ENCODE data around the gene LIPJ.

LIPJ gene, protein sequence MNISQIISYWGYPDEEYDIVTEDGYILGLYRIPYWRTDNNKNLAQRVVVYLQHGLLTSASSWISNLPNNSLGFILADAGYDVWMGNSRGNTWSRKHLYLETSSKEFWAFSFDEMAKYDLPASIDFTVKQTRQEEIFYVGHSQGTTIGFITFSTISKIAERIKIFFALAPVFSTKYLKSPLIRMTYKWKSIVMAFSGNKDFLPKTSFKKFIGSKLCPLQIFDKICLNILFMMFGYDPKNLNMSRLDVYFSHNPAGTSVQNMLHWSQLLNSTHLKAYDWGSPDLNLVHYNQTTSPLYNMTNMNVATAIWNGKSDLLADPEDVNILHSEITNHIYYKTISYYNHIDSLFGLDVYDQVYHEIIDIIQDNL

GRCh38 chr10:88586462-88586861 is at the start of gene LIPJ:
Gene LIPJ (plus strand): TSS chr10:88586762. CDS start chr10:88590688, 3,926 bp downstream.
- Histone ChIP-seq H3K27me3 (ENCODE audit: control insufficient read depth, insufficient read depth, low read length) (peaks cover 18% of the 10 kb centered on the region; the same call in 1 of the 2 replicates), H3K4me3 (ENCODE audit: low read depth, low read length) (no peak within 1 kb of the TSS), H3K27ac (ENCODE audit: low read depth, low read length) (no peak within 1 kb of the TSS), H3K9me3 (ENCODE audit: control insufficient read depth, insufficient read depth, low read length) (no peaks in the 10 kb centered on the region), H3K4me1 (ENCODE audit: control insufficient read depth, insufficient read depth, low read length) (no peaks in the 10 kb centered on the region; the same call in 1 of the 2 replicates), H3K36me3 (ENCODE audit: control insufficient read depth, insufficient read depth, low read length) (no peaks in the 10 kb centered on the region), H3K9ac (ENCODE audit: low read depth, low read length) (no peak within 1 kb of the TSS)

- H3K9ac ChIP-seq (ENCODE audit: low read depth, low read length) = no peak overlapping the region
- no peaks in the 10 kb centered on the region for H3K27me3 ChIP-seq (ENCODE audit: control insufficient read depth, insufficient read depth, low read length)
- H3K4me3 ChIP-seq (ENCODE audit: low read depth, low read length) = no peak overlapping the region
- no peaks in the 10 kb centered on the region for H3K4me1 ChIP-seq (ENCODE audit: control insufficient read depth, insufficient read depth, low read length)
- H3K27ac ChIP-seq (ENCODE audit: low read depth, low read length) = no peak overlapping the region
- no peaks in the 10 kb centered on the region for H3K9me3 ChIP-seq (ENCODE audit: control insufficient read depth, insufficient read depth, low read length)
- H3K36me3 ChIP-seq (ENCODE audit: control insufficient read depth, insufficient read depth, low read length) = no peaks in the 10 kb centered on the region
These were observed 49.2 kb upstream of the LIPJ start for GRCh38 chr10:88537322-88537721.

GRCh38 chr10:88538048-88538447 is 48.5 kb upstream of the LIPJ start:
- H3K27ac ChIP-seq (ENCODE audit: low read depth, low read length) = no peak overlapping the region
- no peaks in the 10 kb centered on the region for H3K4me1 ChIP-seq (ENCODE audit: control insufficient read depth, insufficient read depth, low read length)

GRCh38 chr10:88540351-88540750 is 46.2 kb upstream of the LIPJ start:
- Histone ChIP-seq H3K4me3 (ENCODE audit: low read depth, low read length) (no peak overlapping the region), H3K36me3 (ENCODE audit: control insufficient read depth, insufficient read depth, low read length) (no peaks in the 10 kb centered on the region), H3K4me1 (ENCODE audit: control insufficient read depth, insufficient read depth, low read length) (no peaks in the 10 kb centered on the region), H3K27me3 (ENCODE audit: control insufficient read depth, insufficient read depth, low read length) (no peaks in the 10 kb centered on the region), H3K27ac (ENCODE audit: low read depth, low read length) (no peak overlapping the region), H3K9ac (ENCODE audit: low read depth, low read length) (no peak overlapping the region), H3K9me3 (ENCODE audit: control insufficient read depth, insufficient read depth, low read length) (no peaks in the 10 kb centered on the region)

More at GRCh38 chr10:88538048-88538447, 48.5 kb upstream of the LIPJ start:
- Histone ChIP-seq H3K9me3 (ENCODE audit: control insufficient read depth, insufficient read depth, low read length) (no peaks in the 10 kb centered on the region), H3K36me3 (ENCODE audit: control insufficient read depth, insufficient read depth, low read length) (no peaks in the 10 kb centered on the region), H3K27me3 (ENCODE audit: control insufficient read depth, insufficient read depth, low read length) (no peaks in the 10 kb centered on the region), H3K9ac (ENCODE audit: low read depth, low read length) (no peak overlapping the region), H3K4me3 (ENCODE audit: low read depth, low read length) (no peak overlapping the region)

DNA sequence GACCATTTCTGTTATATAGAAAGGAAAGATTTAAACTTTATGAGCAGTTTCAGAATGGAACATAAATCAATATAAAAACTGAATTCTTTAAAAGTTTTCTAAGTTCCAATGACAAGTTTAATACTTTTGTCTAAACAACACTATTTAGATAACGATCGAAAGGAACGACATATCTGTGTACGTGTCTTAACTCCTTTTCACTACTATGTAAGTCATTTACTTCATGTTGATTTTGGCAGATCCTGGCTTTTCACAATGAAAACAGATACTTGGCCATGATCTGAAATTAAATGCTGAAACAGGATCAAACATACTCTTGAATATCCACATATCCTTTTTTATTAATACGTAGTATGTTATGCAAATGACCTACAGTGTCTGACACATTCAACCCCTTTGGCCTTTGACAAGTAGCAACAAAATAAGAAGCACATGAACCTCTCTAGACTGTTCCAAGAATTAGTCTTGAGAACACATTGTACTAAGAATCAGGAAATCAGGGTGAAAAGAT is 45.4 kb upstream of the LIPJ start:
- H3K9ac ChIP-seq (ENCODE audit: low read depth, low read length) = no peak overlapping the region
- no peak overlapping the region for H3K27ac ChIP-seq (ENCODE audit: low read depth, low read length)
- H3K27me3 ChIP-seq (ENCODE audit: control insufficient read depth, insufficient read depth, low read length) = no peaks in the 10 kb centered on the region
- H3K4me1 ChIP-seq (ENCODE audit: control insufficient read depth, insufficient read depth, low read length) = no peaks in the 10 kb centered on the region
- H3K4me3 ChIP-seq (ENCODE audit: low read depth, low read length) = no peak overlapping the region
- H3K36me3 ChIP-seq (ENCODE audit: control insufficient read depth, insufficient read depth, low read length) = no peaks in the 10 kb centered on the region
- H3K9me3 ChIP-seq (ENCODE audit: control insufficient read depth, insufficient read depth, low read length) = no peaks in the 10 kb centered on the region

- H3K36me3 ChIP-seq (ENCODE audit: control insufficient read depth, insufficient read depth, low read length) = no peaks in the 10 kb centered on the region
- H3K9me3 ChIP-seq (ENCODE audit: control insufficient read depth, insufficient read depth, low read length) = no peaks in the 10 kb centered on the region
- H3K9ac ChIP-seq (ENCODE audit: low read depth, low read length) = no peak overlapping the region
- H3K4me3 ChIP-seq (ENCODE audit: low read depth, low read length) = no peak overlapping the region
- H3K4me1 ChIP-seq (ENCODE audit: control insufficient read depth, insufficient read depth, low read length) = no peaks in the 10 kb centered on the region
- no peak overlapping the region for H3K27ac ChIP-seq (ENCODE audit: low read depth, low read length)
- no peaks in the 10 kb centered on the region for H3K27me3 ChIP-seq (ENCODE audit: control insufficient read depth, insufficient read depth, low read length)
These were observed 44.0 kb upstream of the LIPJ start for GRCh38 chr10:88542522-88542921.

- H3K9ac ChIP-seq (ENCODE audit: low read depth, low read length) = no peak overlapping the region
- H3K27me3 ChIP-seq (ENCODE audit: control insufficient read depth, insufficient read depth, low read length) = no peaks in the 10 kb centered on the region
- H3K27ac ChIP-seq (ENCODE audit: low read depth, low read length) = no peak overlapping the region
- no peaks in the 10 kb centered on the region for H3K4me1 ChIP-seq (ENCODE audit: control insufficient read depth, insufficient read depth, low read length)
- H3K4me3 ChIP-seq (ENCODE audit: low read depth, low read length) = no peak overlapping the region
- no peaks in the 10 kb centered on the region for H3K9me3 ChIP-seq (ENCODE audit: control insufficient read depth, insufficient read depth, low read length)
- no peaks in the 10 kb centered on the region for H3K36me3 ChIP-seq (ENCODE audit: control insufficient read depth, insufficient read depth, low read length)
These were observed 42.3 kb upstream of the LIPJ start for GRCh38 chr10:88544140-88544870.

GRCh38 chr10:88545359-88545758 is 41.2 kb upstream of the LIPJ start:
- Histone ChIP-seq H3K9ac (ENCODE audit: low read depth, low read length) (no peak overlapping the region), H3K27me3 (ENCODE audit: control insufficient read depth, insufficient read depth, low read length) (no peaks in the 10 kb centered on the region), H3K36me3 (ENCODE audit: control insufficient read depth, insufficient read depth, low read length) (no peaks in the 10 kb centered on the region), H3K27ac (ENCODE audit: low read depth, low read length) (no peak overlapping the region), H3K9me3 (ENCODE audit: control insufficient read depth, insufficient read depth, low read length) (no peaks in the 10 kb centered on the region), H3K4me1 (ENCODE audit: control insufficient read depth, insufficient read depth, low read length) (no peaks in the 10 kb centered on the region), H3K4me3 (ENCODE audit: low read depth, low read length) (no peak overlapping the region)

DNA sequence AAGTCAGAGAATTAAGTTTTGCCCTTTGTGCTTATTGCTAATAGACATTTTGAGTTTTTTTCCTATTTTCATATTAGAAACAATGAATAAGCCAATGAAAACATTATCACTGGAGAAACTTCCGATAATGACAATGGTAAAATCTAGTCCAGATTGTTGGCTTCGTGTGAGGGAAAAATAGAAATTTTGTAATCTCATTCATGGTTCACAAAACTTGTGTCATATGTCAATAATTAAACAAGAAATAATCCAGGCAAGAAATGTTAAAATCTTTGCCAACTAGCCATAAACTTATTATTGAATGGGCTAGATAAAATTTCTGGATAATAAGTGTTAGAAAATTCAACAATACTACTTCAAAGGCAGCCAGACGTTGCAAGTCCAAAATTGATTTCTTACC is 40.1 kb upstream of the LIPJ start:
- H3K4me3 ChIP-seq (ENCODE audit: low read depth, low read length) = no peak overlapping the region
- H3K27ac ChIP-seq (ENCODE audit: low read depth, low read length) = no peak overlapping the region
- H3K9me3 ChIP-seq (ENCODE audit: control insufficient read depth, insufficient read depth, low read length) = no peaks in the 10 kb centered on the region
- no peaks in the 10 kb centered on the region for H3K36me3 ChIP-seq (ENCODE audit: control insufficient read depth, insufficient read depth, low read length)
- no peaks in the 10 kb centered on the region for H3K4me1 ChIP-seq (ENCODE audit: control insufficient read depth, insufficient read depth, low read length)
- H3K9ac ChIP-seq (ENCODE audit: low read depth, low read length) = no peak overlapping the region
- H3K27me3 ChIP-seq (ENCODE audit: control insufficient read depth, insufficient read depth, low read length) = no peaks in the 10 kb centered on the region

DNA sequence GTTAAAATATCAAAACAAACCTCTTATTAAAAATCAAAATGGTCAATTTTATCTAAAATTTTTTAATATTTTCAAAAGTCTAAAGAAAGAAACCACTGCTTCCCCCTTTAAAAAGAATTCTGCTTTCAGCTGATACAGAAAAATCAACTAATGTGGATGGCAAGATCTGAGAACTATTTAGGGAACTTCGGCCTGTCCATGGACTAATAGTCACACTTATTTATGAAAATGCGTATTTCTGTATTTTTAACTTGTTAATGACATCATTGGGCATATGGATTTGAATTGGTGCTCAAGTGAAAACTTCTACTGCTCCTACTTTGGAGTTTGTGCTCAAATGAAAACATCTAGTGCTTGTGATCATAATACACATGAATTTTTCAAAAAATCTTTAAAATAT is 35.3 kb upstream of the LIPJ start:
- no peak overlapping the region for H3K4me3 ChIP-seq (ENCODE audit: low read depth, low read length)
- no peaks in the 10 kb centered on the region for H3K9me3 ChIP-seq (ENCODE audit: control insufficient read depth, insufficient read depth, low read length)
- no peak overlapping the region for H3K27ac ChIP-seq (ENCODE audit: low read depth, low read length)
- H3K9ac ChIP-seq (ENCODE audit: low read depth, low read length) = no peak overlapping the region
- no peaks in the 10 kb centered on the region for H3K27me3 ChIP-seq (ENCODE audit: control insufficient read depth, insufficient read depth, low read length)
- no peaks in the 10 kb centered on the region for H3K36me3 ChIP-seq (ENCODE audit: control insufficient read depth, insufficient read depth, low read length)
- no peaks in the 10 kb centered on the region for H3K4me1 ChIP-seq (ENCODE audit: control insufficient read depth, insufficient read depth, low read length)

DNA sequence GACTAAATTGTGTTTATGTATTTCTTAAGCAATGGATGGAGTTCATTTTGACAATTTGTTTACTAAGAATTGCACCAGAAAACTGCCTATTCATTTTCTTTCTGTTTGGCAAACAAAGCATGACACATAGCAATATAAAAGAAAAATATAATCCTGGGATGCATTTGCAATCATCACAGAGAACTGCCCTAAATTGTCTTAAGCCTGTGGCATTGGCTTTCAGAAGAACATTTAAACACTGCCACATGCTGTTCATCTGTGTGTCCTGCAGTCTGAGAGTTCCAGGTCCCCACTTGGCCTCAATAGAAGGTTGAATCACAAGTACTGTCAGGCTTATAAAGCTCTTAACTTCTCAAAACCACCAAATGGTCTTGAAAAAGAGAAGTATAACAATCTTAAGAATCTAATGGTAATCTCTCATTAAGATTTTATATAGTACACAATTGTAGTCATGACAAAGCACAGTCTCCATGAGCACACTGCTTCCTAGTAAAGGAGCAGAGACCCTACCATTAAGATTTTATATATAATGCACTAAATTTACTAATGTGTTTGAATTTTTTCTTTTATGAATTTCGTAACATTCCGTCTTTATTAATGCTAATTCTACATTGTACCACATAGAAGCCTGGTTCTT is 33.3 kb upstream of the LIPJ start:
- Histone ChIP-seq H3K9ac (ENCODE audit: low read depth, low read length) (no peak overlapping the region), H3K27ac (ENCODE audit: low read depth, low read length) (no peak overlapping the region), H3K4me1 (ENCODE audit: control insufficient read depth, insufficient read depth, low read length) (no peaks in the 10 kb centered on the region), H3K9me3 (ENCODE audit: control insufficient read depth, insufficient read depth, low read length) (no peaks in the 10 kb centered on the region), H3K4me3 (ENCODE audit: low read depth, low read length) (no peak overlapping the region), H3K27me3 (ENCODE audit: control insufficient read depth, insufficient read depth, low read length) (no peaks in the 10 kb centered on the region), H3K36me3 (ENCODE audit: control insufficient read depth, insufficient read depth, low read length) (no peaks in the 10 kb centered on the region)
